GM20431 (cell line): Measurements from ENCODE around the gene KLHDC9.

ENCODE experiments used
- in situ Hi-C: fragments of 300-500 bp; cut with MseI, MboI; formaldehyde crosslinking; loops from one replicate; pipeline ENCODE4 v1.15.0; 2020; ENCODE audit warnings: low sequenced_read_pairs; ENCODE audit not compliant: unreplicated experiment

The KLHDC9 gene

GRCh38 chr1:161074676-161075368, 23.3 kb upstream of the KLHDC9 start:
- in situ Hi-C loops, result no loop called here

DNA sequence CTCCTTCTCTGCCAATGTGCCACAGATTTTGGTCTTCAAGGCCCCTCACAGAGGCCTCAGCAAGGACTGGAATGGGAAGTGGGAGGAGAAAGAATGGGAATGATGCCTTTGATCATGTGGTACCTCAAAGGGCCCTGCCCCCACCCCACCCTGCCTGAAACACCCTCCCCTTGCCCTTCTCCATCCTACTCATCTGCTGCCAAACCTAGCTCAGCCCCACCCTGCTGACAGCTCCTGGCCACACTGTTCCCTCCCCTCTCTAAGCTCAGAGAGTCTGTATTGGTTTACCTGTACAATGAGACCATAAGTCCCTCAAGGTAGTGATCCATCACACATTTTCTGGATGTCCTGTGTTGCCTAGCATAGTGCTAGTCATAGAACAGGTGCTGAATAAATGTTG, 21.8 kb upstream of the KLHDC9 start:
- in situ Hi-C loops, result no loop called here

GRCh38 chr1:161077426-161077825, 20.7 kb upstream of the KLHDC9 start:
- in situ Hi-C loops, result no loop called here

GRCh38 chr1:161079436-161080110, 18.6 kb upstream of the KLHDC9 start:
- in situ Hi-C loops, result no loop called here

DNA sequence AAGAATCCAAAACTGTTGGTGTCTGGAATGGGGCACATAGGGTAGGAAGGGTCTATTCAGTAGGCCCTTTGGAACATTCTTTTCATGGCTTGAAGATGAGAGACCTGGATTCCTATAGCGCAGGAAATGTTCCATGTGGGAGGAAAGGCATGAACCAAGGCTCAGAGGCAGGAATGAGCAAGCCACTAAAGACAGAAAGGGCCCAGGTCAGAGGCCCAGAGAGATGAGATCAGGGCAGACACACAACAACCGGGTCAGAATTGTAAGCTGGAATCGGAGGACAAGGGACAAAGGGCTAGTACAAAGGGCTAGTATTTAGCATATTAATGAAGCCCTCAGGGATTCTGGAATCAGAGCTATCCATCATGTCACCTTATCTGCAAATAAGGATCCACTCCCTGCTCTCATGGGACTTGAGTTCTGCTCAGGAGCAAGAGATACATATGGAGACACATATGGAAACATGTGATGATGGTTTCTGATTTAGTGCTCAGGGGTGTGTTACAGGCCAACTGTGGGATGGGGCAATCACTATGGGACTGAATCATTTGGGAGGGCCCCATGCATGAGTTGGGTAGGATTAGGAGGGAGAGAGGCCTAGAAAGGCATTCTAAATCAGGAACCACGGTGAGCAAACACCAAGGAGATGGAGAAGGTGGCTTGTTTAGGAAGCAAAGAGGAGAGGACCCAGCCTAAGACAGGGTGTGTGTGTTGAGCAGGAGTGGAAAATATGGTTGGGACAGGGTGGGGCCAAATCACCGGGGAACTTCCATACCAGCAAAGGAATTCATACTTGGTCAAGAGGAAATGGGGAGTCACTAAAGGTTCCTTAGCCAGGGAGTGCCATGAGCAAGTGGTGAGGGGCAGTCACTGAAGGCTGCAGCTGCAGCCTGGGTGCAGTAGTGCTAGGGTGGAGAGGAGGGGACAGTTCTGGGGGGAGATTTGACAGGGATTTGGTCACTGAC, 17.4 kb upstream of the KLHDC9 start:
- in situ Hi-C loops, result no loop called here

DNA sequence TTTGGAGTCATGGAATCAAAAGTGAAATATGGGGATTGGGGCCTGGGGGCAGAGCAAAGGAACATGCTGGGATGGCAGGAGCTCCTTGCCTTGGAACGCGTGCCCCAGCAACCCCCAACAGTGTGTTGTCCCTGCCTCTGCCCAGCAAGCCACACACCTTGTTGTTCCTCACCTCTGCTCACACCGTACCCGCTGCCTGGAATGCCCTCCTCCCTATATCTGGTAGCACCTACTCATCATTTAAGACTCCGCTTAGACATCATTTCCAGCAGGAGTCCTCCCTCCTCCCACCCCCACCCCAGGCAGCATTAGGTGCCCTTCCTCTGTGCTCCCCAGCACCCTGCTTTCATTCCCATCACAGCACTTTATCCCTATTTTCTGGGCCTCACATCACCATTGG, 16.6 kb upstream of the KLHDC9 start:
- in situ Hi-C loops, result no loop called here

DNA sequence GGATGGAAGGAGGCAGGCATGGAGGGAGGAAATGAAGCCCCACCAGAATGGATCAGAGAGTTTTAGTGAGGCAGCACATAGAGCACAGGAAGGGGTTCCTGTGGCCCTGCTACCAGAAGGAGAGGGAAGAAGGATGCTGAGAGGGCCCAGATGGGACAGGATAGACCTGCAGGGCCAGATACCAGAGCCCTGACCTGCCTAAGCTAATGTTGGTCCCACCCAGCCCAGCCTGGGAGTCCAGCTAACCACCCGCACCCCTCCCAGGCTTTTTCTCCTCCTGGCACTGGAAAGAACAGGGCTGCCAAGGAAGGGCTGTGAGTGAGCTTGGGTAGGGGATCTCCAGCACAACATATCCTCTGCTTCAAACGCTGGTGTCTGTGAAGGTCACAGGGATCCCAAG, 15.7 kb upstream of the KLHDC9 start:
- in situ Hi-C loops, result no loop called here

DNA sequence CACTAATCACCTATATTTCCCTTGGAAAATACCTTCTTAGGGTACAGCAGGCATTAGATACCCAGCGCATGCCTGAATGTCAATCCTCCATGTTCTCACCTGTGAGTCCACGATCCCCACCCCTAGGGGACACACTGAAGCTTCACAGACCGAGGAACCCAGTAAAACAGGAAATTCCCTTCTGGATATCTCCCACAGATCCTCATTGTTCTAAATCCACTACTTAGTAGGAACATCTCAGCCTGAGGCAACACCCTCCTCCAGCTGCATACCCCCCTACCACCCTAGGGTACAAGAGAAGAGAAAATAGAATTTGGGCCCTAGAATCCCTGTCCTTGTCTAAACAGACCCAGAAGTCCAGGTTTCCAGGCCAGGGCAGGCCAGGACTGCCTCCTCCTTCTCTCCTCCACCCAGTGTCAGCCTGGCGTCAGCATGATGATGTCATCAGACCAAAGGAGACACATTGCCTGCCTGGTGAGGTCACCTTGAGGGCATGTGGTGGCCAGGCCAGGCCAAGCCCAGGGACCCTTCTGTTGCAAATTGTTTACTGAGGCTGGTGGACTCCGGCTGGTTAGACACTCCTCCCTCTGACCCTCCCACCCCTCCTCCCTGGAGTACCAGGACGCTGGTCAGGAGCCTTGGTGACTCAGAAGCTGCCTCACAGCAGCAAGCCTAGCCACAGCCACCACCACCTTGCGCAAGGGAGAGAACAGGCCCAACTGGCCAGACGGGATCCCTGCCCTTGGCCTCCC, 15.0 kb upstream of the KLHDC9 start:
- in situ Hi-C loops, result no loop called here

- in situ Hi-C loops, result no loop called here
Measured at GRCh38 chr1:161083748-161084596, 14.2 kb upstream of the KLHDC9 start.

DNA sequence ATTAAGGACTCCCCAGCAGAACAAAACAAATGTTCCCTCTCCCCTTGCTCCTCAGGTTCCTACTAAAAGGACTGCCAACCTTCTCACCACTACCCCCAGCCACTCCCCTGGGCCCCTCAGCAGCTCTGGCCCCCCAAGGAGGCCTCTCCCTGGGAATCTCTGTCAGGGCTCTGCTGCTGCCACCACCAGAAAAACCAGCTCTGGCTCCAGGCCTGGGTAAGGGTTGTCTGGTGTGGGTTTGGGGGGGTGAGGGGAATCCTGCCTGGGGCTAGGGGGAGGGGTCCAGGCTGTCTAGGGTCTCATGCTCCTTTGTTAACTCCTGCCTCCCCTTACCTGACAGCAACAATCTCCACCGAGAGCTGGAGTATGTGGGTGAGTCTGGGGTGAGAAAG, 13.6 kb upstream of the KLHDC9 start:
- in situ Hi-C loops, result no loop called here

DNA sequence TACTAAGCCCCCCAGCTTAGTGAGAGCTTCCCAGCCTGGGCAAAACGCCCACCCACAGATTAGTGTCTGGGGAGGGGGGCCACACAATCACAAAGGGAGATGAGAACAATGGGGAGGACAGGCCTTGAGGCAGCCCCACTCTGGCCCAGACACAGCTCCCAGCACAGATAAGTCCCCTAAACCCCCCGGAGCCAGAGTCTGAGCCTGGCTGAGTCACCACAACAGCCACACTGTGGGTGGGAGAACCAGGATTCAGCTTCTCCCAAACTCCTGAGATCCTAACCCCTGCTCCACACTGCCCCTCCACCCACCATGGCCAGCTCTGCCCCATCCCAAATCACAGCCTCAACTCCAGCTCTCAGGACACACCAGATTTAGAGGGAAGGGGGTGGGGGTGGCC, 13.0 kb upstream of the KLHDC9 start:
- in situ Hi-C loops, result no loop called here

DNA sequence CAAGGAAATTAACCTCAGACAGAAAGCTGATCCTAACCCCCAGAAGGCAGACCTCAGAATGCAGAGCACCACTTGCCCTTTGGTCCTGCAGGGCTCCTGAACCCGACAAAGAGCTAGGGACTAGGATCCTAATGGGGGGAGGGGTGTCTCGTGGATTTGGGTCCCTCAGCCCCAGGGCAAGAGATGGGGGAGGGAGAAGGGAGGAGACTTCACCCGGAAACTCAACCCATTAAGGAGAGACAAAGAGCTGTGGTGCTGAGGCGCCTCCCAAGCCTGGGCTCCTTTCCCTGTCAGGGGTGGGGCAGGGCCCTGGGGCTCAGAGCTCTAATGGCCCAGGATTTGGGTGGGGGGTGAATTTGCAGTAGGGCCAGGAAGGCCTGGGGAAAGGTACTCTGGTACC, 11.7 kb upstream of the KLHDC9 start:
- in situ Hi-C loops, result no loop called here

GRCh38 chr1:161088587-161089110, 9.5 kb upstream of the KLHDC9 start:
- in situ Hi-C loops, result no loop called here

DNA sequence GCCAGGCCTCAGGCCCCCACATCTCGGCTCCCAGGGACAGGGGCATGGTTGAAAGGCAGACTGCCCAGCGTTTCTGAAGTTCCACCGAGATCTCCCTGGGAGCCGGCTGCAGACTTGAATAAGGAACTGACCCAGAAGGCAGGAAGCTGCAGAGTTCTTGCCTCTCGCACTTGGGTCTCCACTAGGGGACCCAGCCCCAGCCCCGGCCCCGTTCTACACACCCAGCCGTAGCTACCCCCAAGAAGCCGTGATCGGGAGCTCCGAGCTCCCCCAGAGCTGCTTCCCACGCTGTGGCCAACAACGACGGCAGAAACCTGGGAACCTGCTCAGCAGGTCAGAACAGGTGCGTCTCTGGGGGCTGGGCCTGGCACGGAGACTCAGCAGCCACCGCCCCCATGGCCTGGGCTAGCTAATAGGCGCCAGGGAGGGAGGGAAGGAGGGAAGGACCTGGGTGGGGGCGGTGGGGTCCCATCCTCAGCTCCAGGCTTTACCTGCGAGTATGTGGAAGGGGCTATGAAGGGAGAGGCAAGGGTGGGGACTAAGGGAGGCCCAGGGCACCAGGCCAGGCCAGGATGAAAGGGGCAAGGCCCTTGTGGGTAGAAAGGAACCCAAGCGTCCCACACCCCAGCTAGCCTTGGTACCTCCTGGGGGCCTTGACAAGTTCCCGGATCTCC, 8.8 kb upstream of the KLHDC9 start, which contains the start of gene NECTIN4:
Gene NECTIN4 (minus strand): TSS at position 308 of the 674 bp plus-strand sequence. CDS start 262 bp downstream, at position 46.
- in situ Hi-C loops, result no loop called here

- in situ Hi-C loops, result no loop called here
Measured at GRCh38 chr1:161089938-161090337, 8.2 kb upstream of the KLHDC9 start.

DNA sequence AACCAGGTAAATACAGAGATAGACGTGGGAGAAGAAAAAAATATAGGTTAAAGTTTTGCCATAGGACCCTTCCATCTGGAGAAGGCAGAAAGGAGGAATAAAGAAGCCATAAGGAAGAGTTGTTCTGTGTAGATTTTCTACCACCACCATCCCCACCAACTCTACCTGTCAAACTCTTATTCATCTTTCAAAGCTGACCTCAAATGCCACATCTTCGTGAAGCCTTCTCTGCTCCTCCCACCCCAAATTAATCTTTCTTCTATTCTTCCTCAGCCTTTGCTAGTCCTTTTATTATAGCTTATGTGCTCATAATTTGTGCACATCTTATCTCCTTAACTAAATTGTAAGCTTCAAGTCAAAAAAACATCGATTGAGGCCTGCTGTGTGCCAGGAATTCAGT, 7.5 kb upstream of the KLHDC9 start:
- in situ Hi-C loops, result no loop called here

DNA sequence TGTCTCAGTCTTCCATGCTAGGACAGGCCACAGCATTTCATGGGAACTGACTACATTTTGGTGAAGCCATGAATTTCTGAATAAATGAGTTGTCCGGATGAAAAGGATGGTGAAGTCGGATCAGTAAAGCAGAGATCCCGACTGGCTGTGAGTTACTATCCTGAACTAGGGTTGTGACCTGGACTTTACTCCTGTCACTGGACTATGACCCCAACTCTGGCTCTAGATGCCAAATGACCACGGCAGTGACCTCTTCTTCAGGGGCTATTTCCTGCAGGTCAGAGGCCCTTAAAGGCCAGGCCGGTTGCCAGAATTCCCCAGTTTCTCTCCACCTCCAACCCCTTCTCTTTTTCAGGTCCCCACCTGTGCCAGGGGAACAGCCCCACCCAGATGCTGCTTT, 7.1 kb upstream of the KLHDC9 start:
- in situ Hi-C loops, result no loop called here

DNA sequence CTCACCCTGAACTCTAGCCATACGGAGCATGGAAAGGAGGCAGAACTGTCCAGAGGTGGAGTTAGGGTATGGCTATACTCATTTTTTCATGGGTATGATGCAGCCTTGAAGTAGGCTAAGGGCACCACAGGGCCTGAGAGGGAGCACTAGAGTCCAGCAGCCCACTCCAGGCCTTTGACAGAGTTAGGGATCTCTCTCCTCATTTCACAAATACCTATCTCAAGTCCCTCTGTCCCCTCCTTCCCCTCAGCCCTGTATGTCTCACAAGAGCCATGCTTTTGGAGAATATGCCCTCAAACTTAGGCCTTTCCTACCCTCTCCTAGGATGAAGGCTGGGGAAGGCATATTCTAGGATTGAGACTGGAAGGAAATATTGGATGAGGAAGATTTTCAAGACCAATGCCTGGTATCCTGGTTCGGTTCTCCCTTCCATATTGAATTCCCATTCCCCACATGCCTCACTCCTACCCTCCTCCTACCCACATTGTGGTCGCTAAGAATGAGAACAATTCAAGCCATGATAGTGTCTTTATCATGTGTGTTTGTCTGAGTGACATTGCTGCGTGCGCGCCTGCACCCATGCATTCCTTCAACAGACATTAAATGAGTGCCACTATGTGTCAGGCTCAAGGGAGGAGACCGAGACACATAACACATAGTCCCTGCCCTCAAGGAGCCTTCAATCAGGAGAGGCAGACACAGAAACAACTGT, 6.2 kb upstream of the KLHDC9 start:
- in situ Hi-C loops, result no loop called here
